ENCODE results near the gene AGBL1. TPM values are rescaled to one million over a fixed set of nuclear protein-coding genes. Genes with fewer than 3 reads are reported as not detected.

AGBL1 gene
- total RNA-seq, 1 donor from 2014 or later: 1.2 TPM

DNA sequence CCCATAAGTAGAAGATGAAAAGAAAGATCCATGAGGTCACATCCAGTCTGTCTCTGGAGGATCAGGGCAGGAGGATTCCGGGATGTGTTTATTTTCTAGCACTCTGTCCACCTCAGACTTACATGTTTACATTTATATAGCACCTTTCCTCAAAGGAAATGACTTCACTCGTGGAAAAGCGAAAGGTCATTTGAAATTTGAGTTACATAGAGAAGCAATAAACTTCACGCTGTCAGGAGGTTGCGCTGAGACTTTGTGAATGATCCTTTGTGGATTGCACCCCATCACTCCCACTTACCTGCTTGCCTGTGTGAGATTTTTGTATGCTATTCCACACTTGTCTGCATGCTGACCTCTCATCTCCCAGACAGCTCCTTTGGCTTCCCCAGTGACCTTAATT is 540.5 kb downstream of the AGBL1 start:
- FAIRE-seq (no peak), DNase-seq (ENCODE audit: low spot score in 2 of 2) (no peak)

- DNase-seq (ENCODE audit: low spot score in 2 of 2) (no peak), FAIRE-seq (no peak)
Observed at GRCh38 chr15:86620641-86621349, 541.1 kb downstream of the AGBL1 start.

- DNase-seq (ENCODE audit: low spot score in 2 of 2) (no peak), FAIRE-seq (no peak)
Observed at GRCh38 chr15:86623236-86623635, 543.6 kb downstream of the AGBL1 start.

DNA sequence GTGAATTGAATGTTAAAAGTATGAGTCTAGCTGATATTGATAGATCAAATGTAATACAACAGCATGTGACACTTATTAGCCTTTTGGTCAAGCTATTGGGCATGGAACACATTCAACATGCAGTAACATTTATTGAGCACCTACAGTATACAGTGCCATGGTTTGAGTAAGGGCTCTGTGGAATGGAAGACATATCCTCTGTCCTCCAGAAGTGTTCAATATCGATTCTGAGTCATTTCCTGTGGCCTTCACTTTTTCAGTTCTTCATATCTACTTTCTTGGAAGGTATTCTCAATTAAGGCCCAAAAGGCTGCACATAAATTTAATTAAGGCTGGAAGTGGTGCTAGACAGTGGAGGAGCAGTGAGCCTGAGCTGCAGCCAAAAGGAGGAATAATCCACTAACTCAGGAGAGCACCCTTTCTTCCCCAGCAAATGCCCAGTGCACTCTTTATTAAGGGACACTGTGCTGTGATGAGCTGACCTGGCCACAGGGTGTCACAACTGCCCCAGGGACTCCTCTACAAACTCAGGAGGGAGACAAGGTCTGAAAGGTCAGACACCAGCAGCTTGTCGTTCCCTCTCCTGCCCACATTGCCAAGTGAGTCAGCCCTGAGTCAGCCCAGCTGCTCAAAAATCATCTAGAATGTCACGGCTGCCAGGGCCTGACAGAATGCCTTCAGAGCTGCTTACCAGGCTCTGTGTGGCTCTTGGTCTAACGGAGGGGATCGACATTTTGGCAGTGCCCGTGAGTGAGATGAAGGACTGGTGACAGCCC is 544.8 kb downstream of the AGBL1 start:
- no peak for FAIRE-seq
- DNase-seq (ENCODE audit: low spot score in 2 of 2): peak in 1 of 2 donors; percentile 29

DNA sequence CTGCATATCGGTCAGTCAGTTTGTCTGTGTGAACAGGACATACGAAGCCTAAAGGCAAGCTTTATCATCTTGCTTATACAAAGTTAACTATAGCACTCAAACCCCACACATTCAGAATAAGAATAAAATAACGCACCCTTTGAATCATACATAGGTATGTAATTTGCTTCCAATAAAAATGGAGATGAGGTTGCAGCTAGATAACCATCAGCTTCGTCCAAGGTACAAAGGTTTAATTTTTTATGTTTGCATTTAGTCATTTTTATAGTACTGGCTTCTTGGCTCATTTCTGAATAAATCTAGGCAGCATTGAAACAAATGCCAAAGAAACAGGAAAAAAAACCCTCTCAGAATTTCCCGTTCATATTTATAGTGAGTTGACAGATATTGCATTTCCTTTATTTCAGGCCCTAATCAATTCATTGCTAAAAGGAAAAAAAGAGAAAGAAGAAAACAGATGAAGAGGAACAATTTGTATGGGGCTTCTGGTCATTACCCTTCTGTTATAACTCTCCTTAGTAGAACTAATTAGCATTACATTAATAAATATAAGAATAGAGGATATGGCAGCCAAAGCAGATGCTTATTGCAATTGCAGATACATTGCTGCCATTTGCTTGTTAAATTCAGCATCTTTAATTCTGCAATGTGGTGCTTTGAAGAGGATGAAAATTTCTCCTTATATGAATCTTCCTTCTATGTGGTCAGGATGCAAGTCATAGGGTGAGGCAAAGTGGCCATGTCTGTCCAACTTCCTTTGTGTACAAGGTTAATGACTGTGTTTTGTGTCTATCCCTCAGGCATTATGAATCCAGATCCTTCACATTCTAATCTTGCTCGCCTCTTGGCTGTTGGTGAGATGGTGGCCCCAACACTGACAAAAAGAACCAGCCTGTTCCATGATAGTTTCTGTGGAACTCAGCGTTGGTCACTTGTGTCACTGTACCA is 550.0 kb downstream of the AGBL1 start:
- no peak for FAIRE-seq
- DNase-seq (ENCODE audit: low spot score in 2 of 2): no peak

DNA sequence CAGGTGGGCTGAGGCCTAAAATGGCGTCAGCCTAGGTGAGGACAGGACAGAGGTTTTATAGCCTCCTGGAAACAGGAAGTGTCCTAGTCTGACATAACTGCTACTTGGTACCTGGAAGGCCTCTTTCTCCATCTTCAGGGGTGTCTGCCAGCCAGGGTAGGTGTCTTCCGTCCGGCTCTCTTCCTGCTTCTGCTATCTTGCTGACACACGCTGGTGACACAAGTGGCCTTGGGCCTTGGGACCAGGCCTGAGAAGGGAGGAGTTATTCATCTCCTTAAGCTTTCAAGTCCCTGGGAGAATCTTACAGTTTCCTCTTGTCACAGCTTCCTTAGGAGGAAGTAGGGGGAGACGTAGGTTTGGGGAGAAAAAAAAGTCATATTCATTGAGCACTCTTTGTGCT is 551.3 kb downstream of the AGBL1 start:
- FAIRE-seq: no peak
- no peak for DNase-seq (ENCODE audit: low spot score in 2 of 2)

GRCh38 chr15:86634146-86634545 is 554.5 kb downstream of the AGBL1 start:
- FAIRE-seq (no peak), DNase-seq (ENCODE audit: low spot score in 2 of 2) (no peak)

DNA sequence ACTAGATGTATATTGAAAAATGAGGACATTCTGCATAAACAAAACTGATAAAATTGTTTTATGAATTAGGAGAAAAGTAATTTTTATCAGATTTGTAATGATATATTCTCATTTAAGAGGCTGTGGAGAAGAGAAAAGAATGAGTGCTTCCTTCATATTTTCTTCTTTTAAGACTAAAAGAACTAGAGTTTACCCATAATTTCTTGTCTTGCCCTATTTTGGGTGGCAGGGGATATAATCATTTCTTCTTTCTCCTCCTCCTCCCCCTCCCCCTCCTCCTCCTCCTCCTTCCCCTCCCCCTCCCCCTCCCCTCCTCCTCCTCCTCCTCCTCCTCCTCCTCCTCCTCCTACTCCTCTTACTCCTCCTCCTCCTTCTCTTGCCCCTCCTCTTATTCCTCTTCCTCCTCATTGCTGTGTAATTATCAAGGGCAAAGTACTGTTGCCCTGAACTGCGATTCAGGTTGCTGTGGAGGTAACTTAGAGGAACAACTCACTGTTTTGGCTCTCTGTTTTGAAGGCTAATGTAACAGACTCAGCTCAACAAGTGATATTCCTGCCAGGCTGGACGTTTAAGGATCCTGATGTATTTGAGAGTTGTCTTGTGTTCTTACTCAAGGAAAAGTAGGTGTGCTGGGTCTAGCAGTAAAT is 555.4 kb downstream of the AGBL1 start:
- no peak for FAIRE-seq
- no peak for DNase-seq (ENCODE audit: low spot score in 2 of 2)

GRCh38 chr15:86644339-86644738 is 564.7 kb downstream of the AGBL1 start:
- DNase-seq (ENCODE audit: low spot score in 2 of 2): no peak
- FAIRE-seq: no peak

- no peak for FAIRE-seq
- DNase-seq (ENCODE audit: low spot score in 2 of 2): no peak
Observed at GRCh38 chr15:86645925-86646500, 566.3 kb downstream of the AGBL1 start.

GRCh38 chr15:86647810-86648440 is 568.3 kb downstream of the AGBL1 start:
- DNase-seq (ENCODE audit: low spot score in 2 of 2) (no peak), FAIRE-seq (no peak)

- DNase-seq (ENCODE audit: low spot score in 2 of 2): no peak
- no peak for FAIRE-seq
Observed at GRCh38 chr15:86649277-86649676, 569.6 kb downstream of the AGBL1 start.

GRCh38 chr15:86650094-86650493 is 570.4 kb downstream of the AGBL1 start:
- FAIRE-seq (no peak), DNase-seq (ENCODE audit: low spot score in 2 of 2) (no peak)

GRCh38 chr15:86653344-86654197 is 573.9 kb downstream of the AGBL1 start:
- DNase-seq (ENCODE audit: low spot score in 2 of 2) (no peak), FAIRE-seq (no peak)

GRCh38 chr15:86654501-86654900 is 574.8 kb downstream of the AGBL1 start:
- DNase-seq (ENCODE audit: low spot score in 2 of 2) (no peak), FAIRE-seq (no peak)

GRCh38 chr15:86657305-86657704 is 577.6 kb downstream of the AGBL1 start:
- no peak for FAIRE-seq

DNA sequence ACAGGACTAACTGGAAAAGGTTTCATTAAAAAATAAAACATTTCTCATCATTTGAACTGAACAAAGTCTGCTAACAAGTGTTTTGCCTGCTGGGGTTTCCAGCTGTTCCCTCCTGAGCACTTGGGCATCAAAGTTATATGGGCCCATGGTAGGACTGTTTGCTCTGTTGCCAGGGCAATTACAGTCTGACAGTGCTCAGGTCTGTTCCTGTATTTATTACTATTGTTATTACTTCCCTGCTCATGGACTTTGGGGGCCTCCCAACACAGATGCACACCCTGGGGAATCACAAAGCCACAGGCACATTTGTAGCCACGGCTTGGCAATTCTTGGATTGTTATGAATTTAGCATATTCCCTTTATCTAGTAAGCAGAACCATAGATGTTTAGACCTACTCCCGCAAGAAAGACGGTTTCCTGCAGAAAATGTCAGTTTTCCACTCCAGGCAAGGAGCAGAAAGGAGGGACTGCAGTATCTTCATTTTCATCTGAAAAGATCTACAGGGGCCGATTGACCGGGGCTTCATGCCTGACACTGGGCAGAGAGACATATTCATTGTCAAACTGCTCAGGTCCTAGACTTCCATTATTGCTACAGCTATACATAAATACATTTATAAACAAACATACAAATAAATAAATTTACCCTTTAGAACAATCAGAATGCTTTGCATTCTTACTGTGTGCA is 580.2 kb downstream of the AGBL1 start:
- no peak for DNase-seq (ENCODE audit: low spot score in 2 of 2)
- no peak for FAIRE-seq

More at GRCh38 chr15:86657305-86657704, 577.6 kb downstream of the AGBL1 start:
- DNase-seq (ENCODE audit: low spot score in 2 of 2): no peak

DNA sequence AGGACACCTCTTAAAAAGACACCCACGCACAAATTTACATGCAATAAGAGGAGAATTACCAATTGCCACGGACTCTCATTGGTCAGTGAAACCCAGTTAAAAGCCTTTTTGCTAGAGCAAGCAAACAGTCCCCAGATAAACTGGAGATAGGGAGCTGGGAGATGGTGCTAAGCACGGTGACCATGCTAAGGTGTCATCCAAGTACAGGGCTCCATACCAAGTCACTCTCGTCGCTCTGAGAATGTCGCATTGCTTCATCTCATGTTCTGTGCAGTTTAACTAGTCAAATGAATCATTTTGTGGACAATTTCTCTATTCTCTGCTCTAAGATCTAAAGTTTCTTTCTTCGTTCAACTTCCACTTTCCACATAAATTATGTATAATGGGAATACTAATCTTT is 581.9 kb downstream of the AGBL1 start:
- DNase-seq (ENCODE audit: low spot score in 2 of 2) (no peak), FAIRE-seq (no peak)

Measured in frontal cortex (tissue), 4 donors.